H1 (cell line): ENCODE measurements around the gene CDH2.

Experiments used
- CEBPB ChIP-seq: IDR thresholded peaks from 2 replicates; pipeline ENCODE4 v1.6.1; 2012; ENCODE audit warnings: low read depth, low read length
- CTCF ChIP-seq, 3 experiments: IDR thresholded peaks; 1 replicate in 2 of 3; 2 replicates in 1 of 3; pipeline versions ENCODE4 v1.5.1 to v1.6.1; 2011; ENCODE audit warnings: low read length in 3 of 3, mild to moderate bottlenecking in 3 of 3, inconsistent platforms in 2 of 3, low read depth in 1 of 3, moderate library complexity in 1 of 3; ENCODE audit not compliant: insufficient read depth in 1 of 3; ENCODE audit errors: control extremely low read depth in 1 of 3
- FOSL1 ChIP-seq: IDR thresholded peaks from 2 replicates; pipeline ENCODE4 v1.6.1; 2011; ENCODE audit warnings: mild to moderate bottlenecking, low read depth, low read length, moderate library complexity; ENCODE audit not compliant: insufficient read depth
- POLR2A ChIP-seq, 2 experiments: IDR thresholded peaks; 1 replicate in 1 of 2; 2 replicates in 1 of 2; pipeline ENCODE4 v1.6.1; 2011; ENCODE audit warnings: low read depth in 2 of 2, low read length in 2 of 2, mild to moderate bottlenecking in 2 of 2; ENCODE audit errors: control extremely low read depth in 1 of 2

- TF ChIP-seq CTCF (IDR thresholded peaks at IDR 0.05; ENCODE audit: control extremely low read depth in 1 of 3, insufficient read depth in 1 of 3, low read depth in 1 of 3, low read length in 3 of 3) (no peak), CEBPB (no peak), POLR2A (IDR thresholded peaks at IDR 0.05; ENCODE audit: control extremely low read depth in 1 of 2, low read depth in 2 of 2, low read length in 2 of 2) (no peak), FOSL1 (no peak)
These were observed 15.0 kb downstream of the CDH2 start for GRCh38 chr18:28161608-28162599.
